ENCODE data around the gene PHLDB2. TPM values are rescaled to one million over a fixed set of nuclear protein-coding genes. Genes with fewer than 3 reads are reported as not detected.

Gene PHLDB2
- total RNA-seq, 1 experiment from 2014 or later, result 13.2 TPM

GRCh38 chr3:111871809-111872623 lies 13.0 kb downstream of the PHLDB2 start:
- H2AK5ac ChIP-seq (ENCODE audit: insufficient read length, low read length), result no peak overlapping the region
- H3K4me2 ChIP-seq (ENCODE audit: insufficient read depth, insufficient read length, low read length), result no peak overlapping the region
- H4K8ac ChIP-seq (replicated peaks; ENCODE audit: insufficient read length, low read depth, low read length), result no peak overlapping the region
- H2BK5ac ChIP-seq (ENCODE audit: insufficient read length, low read length), result no peak overlapping the region
- no peak overlapping the region for H2BK20ac ChIP-seq (ENCODE audit: low read depth, low read length, poor library complexity, severe bottlenecking)
- peak overlapping the region in 1 of 3 experiments; percentile 41; a peak in 3 of 7 replicates for H3K27ac Mint-ChIP-seq
- no peak overlapping the region for H4K91ac ChIP-seq (ENCODE audit: insufficient read length, low read depth, low read length)
- H3K79me2 ChIP-seq (ENCODE audit: insufficient read depth, low read length), result no peaks in the 10 kb centered on the region
- DNase-seq, result no peak
- peaks cover 3% of the 10 kb centered on the region; the same call in 1 of the 2 replicates for H3K4me1 ChIP-seq (ENCODE audit: insufficient read depth, low read length)
- H2AFZ ChIP-seq (ENCODE audit: low read length), result no peak overlapping the region
- no peaks in the 10 kb centered on the region for H3K27me3 Mint-ChIP-seq (ENCODE audit: low read depth)
- no peak overlapping the region for H3T11ph ChIP-seq (ENCODE audit: low read length)
- no peak overlapping the region for H2BK12ac ChIP-seq (ENCODE audit: insufficient read length, low read depth, low read length)
- no peak overlapping the region for H3K9ac ChIP-seq (ENCODE audit: extremely low read depth, insufficient read length, low read length)
- no peak overlapping the region for H3K23ac ChIP-seq (ENCODE audit: insufficient read length, low read depth, low read length)
- no peaks in the 10 kb centered on the region; a peak in 2 of 5 replicates for H3K9me3 Mint-ChIP-seq
- peaks cover 34% of the 10 kb centered on the region in 2 experiments for H3K4me1 Mint-ChIP-seq
- no peak overlapping the region for H3K27ac ChIP-seq (ENCODE audit: insufficient read length, low read depth, low read length)
- no peak overlapping the region for H2BK120ac ChIP-seq (ENCODE audit: low read depth, low read length, poor library complexity, severe bottlenecking)
- H3K4me3 Mint-ChIP-seq, result no peak overlapping the region; a peak in 1 of 5 replicates
- TF ChIP-seq, protein P1, sequence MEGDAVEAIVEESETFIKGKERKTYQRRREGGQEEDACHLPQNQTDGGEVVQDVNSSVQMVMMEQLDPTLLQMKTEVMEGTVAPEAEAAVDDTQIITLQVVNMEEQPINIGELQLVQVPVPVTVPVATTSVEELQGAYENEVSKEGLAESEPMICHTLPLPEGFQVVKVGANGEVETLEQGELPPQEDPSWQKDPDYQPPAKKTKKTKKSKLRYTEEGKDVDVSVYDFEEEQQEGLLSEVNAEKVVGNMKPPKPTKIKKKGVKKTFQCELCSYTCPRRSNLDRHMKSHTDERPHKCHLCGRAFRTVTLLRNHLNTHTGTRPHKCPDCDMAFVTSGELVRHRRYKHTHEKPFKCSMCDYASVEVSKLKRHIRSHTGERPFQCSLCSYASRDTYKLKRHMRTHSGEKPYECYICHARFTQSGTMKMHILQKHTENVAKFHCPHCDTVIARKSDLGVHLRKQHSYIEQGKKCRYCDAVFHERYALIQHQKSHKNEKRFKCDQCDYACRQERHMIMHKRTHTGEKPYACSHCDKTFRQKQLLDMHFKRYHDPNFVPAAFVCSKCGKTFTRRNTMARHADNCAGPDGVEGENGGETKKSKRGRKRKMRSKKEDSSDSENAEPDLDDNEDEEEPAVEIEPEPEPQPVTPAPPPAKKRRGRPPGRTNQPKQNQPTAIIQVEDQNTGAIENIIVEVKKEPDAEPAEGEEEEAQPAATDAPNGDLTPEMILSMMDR (conservative IDR thresholded peaks at IDR 0.05), result no peak
- H4K20me1 ChIP-seq (ENCODE audit: control insufficient read depth, insufficient read depth, insufficient read length), result no peaks in the 10 kb centered on the region
- H3K79me1 ChIP-seq (ENCODE audit: insufficient read depth, low read depth, low read length, poor library complexity, severe bottlenecking), result peaks cover 4% of the 10 kb centered on the region
- no peak overlapping the region for H3K4ac ChIP-seq (ENCODE audit: low read depth, low read length)
- H3K27me3 ChIP-seq (ENCODE audit: insufficient read depth, low read length), result no peaks in the 10 kb centered on the region
- peaks cover 0 to 7% (median 0%) of the 10 kb centered on the region in 3 experiments; a peak in 3 of 7 replicates for H3K36me3 Mint-ChIP-seq (ENCODE audit: insufficient read depth in 1 of 3, low read depth in 3 of 3)
- H3K18ac ChIP-seq (ENCODE audit: insufficient read length, low read depth, low read length), result no peak overlapping the region
- no peak overlapping the region for H2BK15ac ChIP-seq (ENCODE audit: low read depth, low read length)
- no peak overlapping the region for H3K56ac ChIP-seq (ENCODE audit: insufficient read length, low read depth, low read length)
- WGBS (ENCODE audit: extremely low coverage, insufficient read length, low lambda C conversion rate), result no CpG with 5 or more reads among the region's 6 CpGs
- H3K14ac ChIP-seq (ENCODE audit: insufficient read depth, low read length), result no peak overlapping the region
- H3K23me2 ChIP-seq (ENCODE audit: insufficient read length, low read depth, low read length, poor library complexity, severe bottlenecking), result no peaks in the 10 kb centered on the region
- no peaks in the 10 kb centered on the region for H3K9me3 ChIP-seq (ENCODE audit: control insufficient read depth, low read depth, low read length)
- no peak overlapping the region for H4K5ac ChIP-seq (ENCODE audit: insufficient read length, low read depth, low read length)

Data from H9 (cell line).